Upper lobe of left lung (tissue), 4 donors: Measurements from ENCODE around the gene SPATA24.

Experiments
- CTCF ChIP-seq, 6 experiments: fragments of 450-650 bp in 4 of 6; fragments of 200-600 bp in 2 of 6; sonication (generic) in 2 of 6; IDR thresholded peaks; one replicate each; pipeline ENCODE4 v1.5.1; 2016 to 2019; ENCODE audit warnings: antibody characterized with exemption in 6 of 6
- POLR2A ChIP-seq, 4 donors: fragments of 450-650 bp; IDR thresholded peaks; one replicate each; pipeline ENCODE4 v1.5.1; 2016 to 2017; ENCODE audit warnings: antibody characterized with exemption in 4 of 4, mild to moderate bottlenecking in 2 of 4
- POLR2AphosphoS5 ChIP-seq, 2 donors: sonication (generic); formaldehyde crosslinking; IDR thresholded peaks; one replicate each; pipeline ENCODE4 v1.5.1; 2017; ENCODE audit warnings: antibody characterized with exemption in 2 of 2

- no peak for TF ChIP-seq POLR2A (IDR thresholded peaks at IDR 0.05)
- TF ChIP-seq CTCF (IDR thresholded peaks at IDR 0.05): no peak
- no peak for TF ChIP-seq POLR2AphosphoS5 (IDR thresholded peaks at IDR 0.05)
These were observed 41.7 kb upstream of the SPATA24 start for GRCh38 chr5:139445325-139446170.
